Measurements from ENCODE around the gene PLAC1. TPM values are rescaled to one million over a fixed set of nuclear protein-coding genes. Genes with fewer than 3 reads are reported as not detected.
A peak's percentile ranks its signal among the peaks of the same experiment; 100 is the strongest.

PLAC1 gene
- total RNA-seq, 1 experiment from 2014 or later: 2.6 TPM

DNA sequence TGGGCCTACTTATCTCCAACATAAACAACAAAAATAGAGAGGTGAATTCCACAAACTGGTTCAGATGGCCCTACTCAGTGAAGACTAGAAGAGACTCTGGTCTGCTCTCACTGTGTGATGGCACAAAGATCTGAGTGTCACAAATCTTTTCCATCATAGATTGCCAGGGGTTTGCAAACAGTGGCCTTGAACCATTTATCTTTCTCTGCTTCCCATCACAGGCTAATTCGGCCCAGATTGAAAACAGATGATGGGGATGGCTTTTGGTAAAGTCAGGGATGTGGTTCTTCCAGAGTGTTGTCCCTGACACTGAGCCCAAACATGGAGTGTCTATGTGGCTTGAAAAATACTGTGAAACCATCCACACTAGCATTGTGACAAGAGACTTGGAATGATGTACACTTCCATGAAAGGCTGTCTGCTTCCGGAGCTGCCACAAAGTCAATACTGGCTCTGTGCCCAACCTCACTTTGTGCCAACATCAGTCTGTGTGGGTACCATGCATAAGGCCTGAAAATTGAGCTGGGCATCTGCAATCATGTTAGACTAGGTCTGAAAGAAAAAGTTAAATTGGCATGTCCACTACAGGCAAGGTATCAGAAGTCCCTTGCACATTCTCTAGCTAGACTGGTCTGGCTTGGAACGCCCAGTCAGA lies 25.2 kb upstream of the PLAC1 start:
- ATAC-seq (no peak), DNase-seq (peak; percentile 9)
- no peak overlapping the region for H3K4me3 ChIP-seq (ENCODE audit: low read length)
- intact Hi-C loops (cut with micrococcal nuclease): no loop called here
- H4K20me1 ChIP-seq (ENCODE audit: low read length): no peaks in the 10 kb centered on the region
- H3K27ac ChIP-seq (ENCODE audit: low read length): no peak overlapping the region
- H3K79me2 ChIP-seq (ENCODE audit: low read length): no peaks in the 10 kb centered on the region
- TF ChIP-seq EZH2 (IDR thresholded peaks at IDR 0.05; ENCODE audit: low read length, unreplicated experiment): no peak
- TF ChIP-seq EZH2phosphoT487 (IDR thresholded peaks at IDR 0.05; ENCODE audit: borderline replicate concordance, low read length): no peak
- TF ChIP-seq, protein P1, sequence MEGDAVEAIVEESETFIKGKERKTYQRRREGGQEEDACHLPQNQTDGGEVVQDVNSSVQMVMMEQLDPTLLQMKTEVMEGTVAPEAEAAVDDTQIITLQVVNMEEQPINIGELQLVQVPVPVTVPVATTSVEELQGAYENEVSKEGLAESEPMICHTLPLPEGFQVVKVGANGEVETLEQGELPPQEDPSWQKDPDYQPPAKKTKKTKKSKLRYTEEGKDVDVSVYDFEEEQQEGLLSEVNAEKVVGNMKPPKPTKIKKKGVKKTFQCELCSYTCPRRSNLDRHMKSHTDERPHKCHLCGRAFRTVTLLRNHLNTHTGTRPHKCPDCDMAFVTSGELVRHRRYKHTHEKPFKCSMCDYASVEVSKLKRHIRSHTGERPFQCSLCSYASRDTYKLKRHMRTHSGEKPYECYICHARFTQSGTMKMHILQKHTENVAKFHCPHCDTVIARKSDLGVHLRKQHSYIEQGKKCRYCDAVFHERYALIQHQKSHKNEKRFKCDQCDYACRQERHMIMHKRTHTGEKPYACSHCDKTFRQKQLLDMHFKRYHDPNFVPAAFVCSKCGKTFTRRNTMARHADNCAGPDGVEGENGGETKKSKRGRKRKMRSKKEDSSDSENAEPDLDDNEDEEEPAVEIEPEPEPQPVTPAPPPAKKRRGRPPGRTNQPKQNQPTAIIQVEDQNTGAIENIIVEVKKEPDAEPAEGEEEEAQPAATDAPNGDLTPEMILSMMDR (conservative IDR thresholded peaks at IDR 0.05; ENCODE audit: low read depth, low read length): no peak
- ChIA-PET POLR2A (ENCODE audit: unreplicated experiment) (no interaction called here), CTCF (no interaction called here)
- no peak overlapping the region for H3K9ac ChIP-seq (ENCODE audit: low read length)
- no peaks in the 10 kb centered on the region for H3K27me3 ChIP-seq (ENCODE audit: low read length)
- no peaks in the 10 kb centered on the region for H3K9me3 ChIP-seq (ENCODE audit: low read length)
- H3K36me3 ChIP-seq (ENCODE audit: low read depth, low read length): no peaks in the 10 kb centered on the region
- BruUV-seq (replicated peaks): no TSS peak
- peaks cover 7% of the 10 kb centered on the region for H3K4me1 ChIP-seq (ENCODE audit: insufficient read depth, low read length)
- no peaks in the 10 kb centered on the region for H3K9me2 ChIP-seq (replicated peaks; ENCODE audit: low read length)
- no peak overlapping the region for H3K4me2 ChIP-seq (ENCODE audit: low read length)
- no peak overlapping the region for H2AFZ ChIP-seq (ENCODE audit: low read length)
- H3F3A ChIP-seq (ENCODE audit: low read length, unreplicated experiment): peaks cover 5% of the 10 kb centered on the region

DNA sequence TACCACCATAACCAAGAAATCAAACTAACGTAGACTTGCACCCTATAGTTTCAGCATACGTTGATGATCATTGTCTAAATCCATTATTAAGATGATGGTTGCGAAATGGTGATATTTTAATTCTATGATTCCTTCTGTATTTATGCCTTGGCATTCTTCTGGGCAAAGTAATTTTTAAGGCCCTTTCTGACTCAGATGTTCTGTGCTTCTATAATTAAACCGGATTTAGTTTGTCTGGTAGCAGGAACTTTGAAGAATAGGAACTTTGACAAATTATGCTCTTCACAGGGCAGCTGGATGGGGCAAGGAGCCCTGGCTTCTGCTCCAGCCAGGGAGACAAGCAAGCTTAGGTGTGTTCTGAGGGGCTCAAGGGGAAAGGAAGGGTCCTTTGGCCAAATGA lies 23.8 kb upstream of the PLAC1 start:
- TF ChIP-seq EZH2 (IDR thresholded peaks at IDR 0.05; ENCODE audit: low read length, unreplicated experiment) (no peak), EZH2phosphoT487 (IDR thresholded peaks at IDR 0.05; ENCODE audit: borderline replicate concordance, low read length) (no peak)
- TF ChIP-seq, protein P1 (conservative IDR thresholded peaks at IDR 0.05; ENCODE audit: low read depth, low read length): no peak
- ChIA-PET CTCF (no interaction called here), POLR2A (ENCODE audit: unreplicated experiment) (no interaction called here)

DNA sequence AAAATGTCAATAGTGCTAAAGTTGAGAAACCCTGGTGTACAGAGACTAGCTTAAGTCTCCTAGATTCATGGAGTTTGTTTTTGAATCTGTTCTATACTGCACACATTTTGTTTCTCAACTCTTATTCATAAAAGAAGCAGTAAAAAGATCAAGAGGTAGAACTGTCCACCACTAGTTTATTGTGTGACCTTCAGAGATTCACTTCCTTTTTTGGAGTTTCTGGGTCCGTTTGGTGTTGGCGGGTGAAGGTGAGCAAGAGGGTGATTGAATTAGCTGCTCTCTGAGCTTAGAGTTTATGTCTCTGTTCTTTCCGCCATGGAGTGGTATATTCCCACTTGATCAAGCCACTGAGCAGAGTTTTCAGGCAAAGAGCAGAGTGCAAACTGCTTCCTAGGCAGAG lies 21.4 kb upstream of the PLAC1 start:
- ATAC-seq (no peak), DNase-seq (no peak)
- TF ChIP-seq EZH2 (IDR thresholded peaks at IDR 0.05; ENCODE audit: low read length, unreplicated experiment) (no peak), EZH2phosphoT487 (IDR thresholded peaks at IDR 0.05; ENCODE audit: borderline replicate concordance, low read length) (no peak)
- TF ChIP-seq, protein P1 (conservative IDR thresholded peaks at IDR 0.05; ENCODE audit: low read depth, low read length): no peak
- no peaks in the 10 kb centered on the region for H3F3A ChIP-seq (ENCODE audit: low read length, unreplicated experiment)
- no peak overlapping the region for H3K9ac ChIP-seq (ENCODE audit: low read length)
- H3K4me2 ChIP-seq (ENCODE audit: low read length): no peak overlapping the region
- no peaks in the 10 kb centered on the region for H3K79me2 ChIP-seq (ENCODE audit: low read length)
- H2AFZ ChIP-seq (ENCODE audit: low read length): no peak overlapping the region
- CTCF ChIA-PET: no interaction called here
- H3K4me1 ChIP-seq (ENCODE audit: insufficient read depth, low read length): peaks cover 16% of the 10 kb centered on the region
- no peaks in the 10 kb centered on the region for H4K20me1 ChIP-seq (ENCODE audit: low read length)
- no peaks in the 10 kb centered on the region for H3K9me2 ChIP-seq (replicated peaks; ENCODE audit: low read length)
- POLR2A ChIA-PET (ENCODE audit: unreplicated experiment): no interaction called here
- H3K36me3 ChIP-seq (ENCODE audit: low read depth, low read length): no peaks in the 10 kb centered on the region
- H3K4me3 ChIP-seq (ENCODE audit: low read length): no peak overlapping the region
- intact Hi-C loops (cut with micrococcal nuclease): loop anchor here (5.0 kb wide), 1 partner anchor 57 kb away; no protein-coding TSS in a partner anchor
- no peak overlapping the region for H3K27ac ChIP-seq (ENCODE audit: low read length)
- H3K27me3 ChIP-seq (ENCODE audit: low read length): no peaks in the 10 kb centered on the region
- H3K9me3 ChIP-seq (ENCODE audit: low read length): no peaks in the 10 kb centered on the region
- BruUV-seq (replicated peaks): no TSS peak

More for the DNA sequence above, 23.8 kb upstream of the PLAC1 start:
- intact Hi-C loops (cut with micrococcal nuclease): no loop called here
- Histone ChIP-seq H3F3A (ENCODE audit: low read length, unreplicated experiment) (no peaks in the 10 kb centered on the region), H3K9ac (ENCODE audit: low read length) (no peak overlapping the region), H2AFZ (ENCODE audit: low read length) (no peak overlapping the region), H3K36me3 (ENCODE audit: low read depth, low read length) (no peaks in the 10 kb centered on the region), H3K9me2 (replicated peaks; ENCODE audit: low read length) (no peaks in the 10 kb centered on the region), H3K4me1 (ENCODE audit: insufficient read depth, low read length) (0 out of 2 replicates have a peak, but pooled peaks cover under 1% of the 10 kb centered on the region), H3K9me3 (ENCODE audit: low read length) (no peaks in the 10 kb centered on the region), H3K4me2 (ENCODE audit: low read length) (no peak overlapping the region), H3K79me2 (ENCODE audit: low read length) (no peaks in the 10 kb centered on the region), H3K4me3 (ENCODE audit: low read length) (no peak overlapping the region), H3K27me3 (ENCODE audit: low read length) (no peaks in the 10 kb centered on the region), H4K20me1 (ENCODE audit: low read length) (no peaks in the 10 kb centered on the region), H3K27ac (ENCODE audit: low read length) (no peak overlapping the region)
- ATAC-seq: no peak
- no peak for DNase-seq
- BruUV-seq (replicated peaks): no TSS peak
